ENCODE results near the gene COL9A3.
A peak's percentile ranks its signal among the peaks of the same experiment; 100 is the strongest.

The COL9A3 gene

DNA sequence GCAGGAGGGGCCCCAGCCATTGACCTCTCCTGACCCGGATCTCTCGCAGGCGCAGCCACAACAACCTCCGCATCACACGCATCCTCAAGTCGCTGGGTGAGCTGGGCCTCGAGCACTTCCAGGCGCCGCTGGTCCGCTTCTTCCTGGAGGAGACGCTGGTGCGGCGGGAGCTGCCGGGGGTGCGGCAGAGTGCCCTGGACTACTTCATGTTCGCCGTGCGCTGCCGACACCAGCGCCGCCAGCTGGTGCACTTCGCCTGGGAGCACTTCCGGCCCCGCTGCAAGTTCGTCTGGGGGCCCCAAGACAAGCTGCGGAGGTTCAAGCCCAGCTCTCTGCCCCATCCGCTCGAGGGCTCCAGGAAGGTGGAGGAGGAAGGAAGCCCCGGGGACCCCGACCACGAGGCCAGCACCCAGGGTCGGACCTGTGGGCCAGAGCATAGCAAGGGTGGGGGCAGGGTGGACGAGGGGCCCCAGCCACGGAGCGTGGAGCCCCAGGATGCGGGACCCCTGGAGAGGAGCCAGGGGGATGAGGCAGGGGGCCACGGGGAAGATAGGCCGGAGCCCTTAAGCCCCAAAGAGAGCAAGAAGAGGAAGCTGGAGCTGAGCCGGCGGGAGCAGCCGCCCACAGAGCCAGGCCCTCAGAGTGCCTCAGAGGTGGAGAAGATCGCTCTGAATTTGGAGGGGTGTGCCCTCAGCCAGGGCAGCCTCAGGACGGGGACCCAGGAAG is 4.5 kb upstream of the COL9A3 start:
- no peak for DNase-seq

DNA sequence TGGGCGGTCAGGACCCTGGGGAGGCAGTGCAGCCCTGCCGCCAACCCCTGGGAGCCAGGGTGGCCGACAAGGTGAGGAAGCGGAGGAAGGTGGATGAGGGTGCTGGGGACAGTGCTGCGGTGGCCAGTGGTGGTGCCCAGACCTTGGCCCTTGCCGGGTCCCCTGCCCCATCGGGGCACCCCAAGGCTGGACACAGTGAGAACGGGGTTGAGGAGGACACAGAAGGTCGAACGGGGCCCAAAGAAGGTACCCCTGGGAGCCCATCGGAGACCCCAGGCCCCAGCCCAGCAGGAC is 4.0 kb upstream of the COL9A3 start:
- no peak for DNase-seq

DNA sequence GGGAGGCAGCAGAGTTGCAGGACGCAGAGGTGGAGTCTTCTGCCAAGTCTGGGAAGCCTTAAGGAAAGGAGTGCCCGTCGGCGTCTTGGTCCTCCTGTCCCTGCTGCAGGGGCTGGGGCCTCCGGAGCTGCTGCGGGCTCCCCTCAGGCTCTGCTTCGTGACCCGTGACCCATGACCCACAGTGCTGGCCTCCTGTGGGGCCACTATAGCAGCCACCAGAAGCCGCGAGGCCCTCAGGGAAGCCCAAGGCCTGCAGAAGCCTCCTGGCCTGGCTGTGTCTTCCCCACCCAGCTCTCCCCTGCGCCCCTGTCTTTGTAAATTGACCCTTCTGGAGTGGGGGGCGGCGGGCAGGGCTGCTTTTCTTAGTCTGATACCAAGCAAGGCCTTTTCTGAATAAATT is 3.3 kb upstream of the COL9A3 start:
- DNase-seq = no peak

DNA sequence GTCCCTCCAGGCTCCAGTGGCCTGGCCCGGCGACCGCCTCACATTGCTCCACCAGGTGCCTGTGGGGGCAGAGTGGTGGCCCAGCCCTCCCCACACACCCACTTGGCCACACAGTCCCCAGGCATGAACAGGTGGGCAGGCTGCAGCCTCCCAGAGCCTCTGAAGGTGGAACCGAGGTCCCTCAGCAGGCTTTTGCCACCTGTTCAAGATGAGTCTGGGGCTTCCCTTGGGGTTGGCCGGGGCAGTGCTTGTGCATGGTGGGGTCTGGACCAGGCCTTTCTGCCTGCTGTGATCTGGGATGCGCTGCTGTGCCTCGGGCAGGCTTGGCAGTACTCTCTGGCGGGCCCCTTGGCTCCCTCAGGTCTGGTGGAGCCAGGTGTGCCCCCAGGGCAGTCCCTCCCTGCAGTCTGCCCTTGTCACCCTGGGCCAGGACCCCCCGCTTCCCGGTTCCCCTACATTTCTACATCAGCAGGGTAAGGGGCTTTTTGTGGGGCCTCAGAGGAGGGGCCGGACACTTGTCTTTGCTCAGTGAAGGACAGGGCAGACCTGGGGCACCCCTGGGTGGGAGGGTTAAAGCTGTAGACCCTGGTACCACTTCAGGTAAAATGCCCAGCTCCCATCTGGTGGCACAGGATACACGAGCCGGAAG is 2.7 kb upstream of the COL9A3 start:
- no peak for DNase-seq

DNA sequence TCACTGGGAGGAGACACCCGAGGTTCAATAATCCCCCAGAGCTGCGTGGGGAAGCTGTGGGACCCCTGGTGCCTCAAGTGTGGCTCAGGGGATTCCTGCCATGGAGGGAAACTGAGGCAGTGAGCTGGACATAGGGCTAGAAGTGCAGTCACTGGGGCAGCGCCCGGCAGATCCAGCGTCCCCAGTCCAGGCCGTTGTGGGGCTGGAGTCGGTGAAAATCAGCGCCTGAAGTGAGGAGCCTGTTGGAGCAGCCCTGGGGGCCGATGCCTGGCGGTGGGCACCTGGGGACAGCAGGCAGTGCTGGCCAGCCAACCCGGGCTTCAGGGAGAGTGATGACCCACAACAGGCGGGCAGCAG is 2.2 kb upstream of the COL9A3 start:
- DNase-seq = no peak

DNA sequence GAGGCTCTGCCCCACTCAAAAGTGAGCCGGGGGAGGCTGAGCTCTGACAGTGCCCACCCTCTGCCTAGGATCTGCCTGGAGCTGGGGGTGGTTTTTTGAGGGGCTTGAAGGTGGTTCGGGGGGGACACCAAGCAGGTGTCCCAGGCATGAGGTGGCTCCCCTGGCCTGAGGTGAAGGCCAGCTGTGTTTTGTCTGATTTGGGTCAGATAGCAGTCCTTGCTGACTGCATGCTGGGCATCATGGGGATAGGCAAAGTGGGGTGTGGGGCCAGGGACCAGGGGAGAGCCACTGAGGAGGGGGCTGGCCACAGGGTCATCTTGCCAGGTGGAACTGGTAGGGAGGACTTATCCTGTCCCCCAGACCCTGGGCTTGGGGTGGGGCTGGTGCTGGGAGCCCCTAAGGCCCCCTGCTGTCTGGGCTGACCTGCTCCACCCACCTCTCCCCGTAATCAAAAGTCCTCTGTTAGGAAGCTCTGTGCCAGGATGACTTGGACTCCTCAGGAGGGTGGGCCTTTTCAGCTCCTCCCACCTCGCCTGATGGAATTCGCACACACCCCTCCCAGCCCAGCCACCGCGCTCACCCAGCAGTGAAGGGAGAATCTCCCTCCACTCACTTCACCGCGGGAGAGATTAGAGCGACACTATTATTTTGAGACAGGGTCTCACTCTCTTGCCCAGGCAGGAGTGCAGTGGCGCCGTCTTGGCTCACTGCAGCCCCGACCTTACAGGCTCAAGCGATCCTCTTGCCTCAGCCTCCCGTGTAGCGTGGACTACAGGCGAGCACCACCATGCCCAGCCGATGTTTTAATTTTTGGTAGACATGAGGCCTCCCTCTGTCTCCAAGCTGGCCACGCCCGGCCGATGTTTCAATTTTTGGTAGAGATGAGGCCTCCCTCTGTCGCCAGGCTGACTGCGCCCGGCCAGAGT is 1.5 kb upstream of the COL9A3 start:
- DNase-seq = no peak

DNA sequence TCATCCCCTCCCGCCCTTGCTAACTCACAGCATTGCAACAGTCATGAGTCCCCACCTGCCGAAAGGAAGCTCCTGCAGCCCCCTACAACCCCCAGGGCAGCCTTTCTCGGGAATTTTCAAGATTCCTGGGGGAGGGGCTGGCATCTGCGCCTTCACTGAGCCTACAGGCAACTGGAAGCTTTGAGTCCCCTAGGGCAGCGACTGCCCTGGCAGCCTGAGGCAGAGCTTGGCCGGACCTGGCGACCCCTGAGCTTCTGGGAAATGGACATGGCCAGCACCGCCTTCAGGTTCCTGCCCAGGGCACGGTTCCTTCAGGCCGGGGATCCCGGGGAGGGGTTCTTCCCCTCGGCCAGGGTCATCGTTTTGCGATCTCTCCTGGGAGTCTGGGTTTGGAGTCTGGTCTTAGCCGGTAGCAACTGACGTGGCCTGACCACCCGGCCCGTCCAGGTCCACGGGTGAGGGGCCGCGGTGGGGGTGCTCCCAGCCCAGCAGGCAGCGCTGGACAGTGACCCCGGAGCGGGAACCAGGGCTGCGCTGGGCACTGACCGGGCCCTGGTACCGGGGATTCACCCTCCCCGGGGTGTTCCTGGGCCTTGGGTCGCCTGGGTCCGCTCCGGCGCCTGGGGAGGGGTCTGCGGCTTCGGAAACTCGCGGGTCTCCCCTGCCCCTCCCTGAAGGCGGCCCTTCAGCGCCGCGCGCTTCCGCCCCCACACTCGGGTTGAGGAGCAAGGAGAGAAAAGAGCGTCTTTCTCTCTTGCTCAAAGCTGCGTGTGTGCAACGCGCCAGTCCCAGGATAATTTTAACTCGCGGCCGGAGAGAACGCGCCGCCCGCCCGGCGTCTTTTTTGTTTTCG is 593 bp upstream of the COL9A3 start:
- no peak for DNase-seq

DNA sequence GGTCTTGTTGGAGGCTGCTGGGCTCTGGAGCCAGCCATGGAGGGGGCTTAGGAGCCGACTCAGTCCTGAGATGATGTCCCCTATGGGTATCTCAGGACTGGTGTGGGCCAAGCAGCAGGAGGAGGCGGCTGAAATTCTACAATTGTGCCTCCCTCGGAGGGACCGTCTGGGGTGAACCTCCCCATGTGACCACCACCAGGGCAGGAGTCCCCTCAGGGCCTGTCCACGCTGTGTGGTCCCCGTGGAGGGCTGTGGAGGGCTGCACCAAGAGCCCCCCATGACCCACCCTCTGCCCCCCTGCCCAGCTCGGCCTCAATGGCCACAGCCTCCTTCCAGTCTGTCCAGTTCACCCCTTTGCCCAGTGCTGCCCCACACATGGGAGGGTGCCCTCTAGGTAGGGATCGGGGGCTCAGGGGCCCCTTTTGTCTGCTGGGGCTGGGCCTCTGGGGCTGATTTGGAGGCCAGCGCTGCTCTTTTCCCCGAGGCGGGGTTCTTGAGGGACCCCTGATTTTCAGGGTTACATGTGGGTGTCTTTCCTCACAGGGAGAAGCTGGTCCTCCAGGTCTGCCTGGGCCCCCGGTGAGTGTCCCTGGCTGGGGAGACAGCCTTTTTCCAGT is 1.2 kb downstream of the COL9A3 start:
- no peak for DNase-seq

DNA sequence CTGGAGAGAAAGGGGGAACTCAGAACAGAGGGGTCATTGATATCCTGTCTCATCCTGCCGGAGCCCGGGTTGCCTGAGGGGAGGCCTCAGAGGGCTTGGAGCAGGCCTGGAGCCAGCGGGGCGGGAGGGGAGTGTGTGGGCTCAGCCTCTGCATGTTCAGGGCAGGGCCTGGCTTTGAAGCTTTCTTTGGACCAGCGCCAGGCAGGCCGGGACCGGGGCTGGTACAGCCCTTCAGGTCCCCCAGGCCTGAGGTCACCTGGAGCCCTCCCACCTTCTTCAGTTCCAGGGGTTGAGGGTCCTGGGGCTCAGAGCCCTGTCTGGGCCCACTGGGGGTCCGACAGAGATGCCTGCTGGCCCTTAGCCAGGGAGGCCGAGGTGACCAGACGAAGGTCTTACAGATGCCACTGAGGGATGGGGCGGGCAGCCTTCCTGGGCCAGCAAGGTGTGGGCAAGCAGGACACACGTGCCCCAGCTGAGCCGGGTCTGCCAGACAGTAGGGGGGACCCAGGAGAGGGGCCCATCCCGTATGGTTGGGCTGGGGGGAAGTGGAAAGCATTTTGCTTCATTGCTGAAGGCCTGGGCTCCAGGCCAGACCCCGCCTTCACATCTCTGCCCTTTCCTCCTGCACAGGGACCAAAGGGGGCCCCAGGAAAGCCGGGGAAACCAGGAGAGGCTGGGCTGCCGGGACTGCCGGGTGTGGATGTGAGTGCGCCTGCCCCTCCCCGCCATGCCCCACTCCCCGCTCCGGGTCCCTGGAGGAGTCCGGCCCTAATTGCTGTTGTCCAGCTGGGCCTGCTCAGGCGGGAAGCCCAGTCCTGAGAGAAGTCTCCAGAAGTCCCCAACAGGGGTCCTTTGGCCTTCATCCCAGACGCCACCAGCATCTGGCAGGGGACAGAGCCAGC is 2.0 kb downstream of the COL9A3 start:
- DNase-seq = no peak

DNA sequence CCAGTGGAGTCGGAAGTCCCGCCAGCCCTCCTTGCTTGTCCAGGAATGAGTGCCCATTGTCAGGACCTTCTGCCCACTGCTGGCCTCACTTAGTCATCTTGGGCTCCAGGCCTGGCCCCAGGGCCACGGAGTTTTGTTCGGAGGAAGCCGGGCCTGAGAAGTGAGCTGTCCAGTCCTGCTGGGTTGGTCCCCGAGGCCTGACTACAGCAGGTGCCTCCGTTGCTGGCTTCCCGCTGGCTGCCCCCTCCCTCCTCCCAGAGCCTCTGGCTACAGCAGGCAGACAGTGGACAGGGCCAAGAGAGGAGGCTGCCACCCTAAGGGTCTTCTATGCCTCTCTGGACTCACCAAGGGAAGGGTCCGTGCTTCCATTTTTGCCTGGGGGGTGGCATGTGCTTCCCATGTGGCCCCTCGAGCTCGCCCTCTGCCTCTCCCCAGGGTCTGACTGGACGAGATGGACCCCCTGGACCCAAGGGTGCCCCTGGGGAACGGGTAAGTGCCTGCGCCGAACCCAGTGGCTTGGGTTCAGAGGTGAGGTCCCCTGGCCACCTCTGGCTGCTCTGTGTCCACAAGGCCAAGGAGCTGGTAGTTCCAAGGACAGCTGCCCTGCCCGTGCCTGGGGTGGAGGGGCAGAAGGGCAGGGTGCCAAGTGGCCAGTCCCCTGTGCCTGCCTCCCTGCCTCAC is 2.8 kb downstream of the COL9A3 start:
- no peak for DNase-seq

DNA sequence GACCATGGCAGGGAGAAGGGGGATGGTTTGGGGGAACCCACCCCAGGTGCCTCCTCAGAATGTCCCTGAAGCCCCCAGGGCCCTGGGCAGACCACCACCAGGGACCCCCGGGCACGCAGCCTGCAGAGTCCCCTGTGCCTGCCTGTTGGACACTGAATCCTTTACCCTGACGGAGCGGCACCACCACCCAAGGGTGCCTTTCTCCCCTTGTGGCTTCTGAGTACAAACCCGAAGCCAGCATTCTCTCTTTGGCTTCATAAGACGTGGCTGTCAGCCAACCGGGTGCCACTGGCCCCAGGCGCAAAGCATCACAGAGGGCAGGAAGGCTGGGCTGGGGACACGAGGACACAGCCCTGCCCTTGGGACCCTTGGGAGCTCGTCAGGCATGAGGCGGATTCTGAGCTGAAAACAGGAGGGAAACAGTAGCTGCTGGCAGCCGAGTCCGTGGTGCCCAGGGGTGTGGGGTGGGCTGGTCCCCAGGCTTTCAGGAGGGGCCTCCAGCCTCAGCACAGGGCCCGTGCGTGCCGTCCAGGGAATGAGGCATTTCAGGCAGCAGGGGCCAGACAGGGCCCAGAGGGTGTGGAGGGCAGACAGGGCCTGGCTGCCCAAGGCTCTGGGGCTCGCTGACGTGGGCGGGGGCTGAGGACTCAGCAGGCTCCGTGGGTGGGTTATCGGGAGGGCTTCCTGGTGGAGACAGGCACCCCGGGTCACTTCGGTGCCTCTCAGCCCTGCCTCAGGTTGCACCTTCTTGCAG is 3.5 kb downstream of the COL9A3 start:
- no peak for DNase-seq

DNA sequence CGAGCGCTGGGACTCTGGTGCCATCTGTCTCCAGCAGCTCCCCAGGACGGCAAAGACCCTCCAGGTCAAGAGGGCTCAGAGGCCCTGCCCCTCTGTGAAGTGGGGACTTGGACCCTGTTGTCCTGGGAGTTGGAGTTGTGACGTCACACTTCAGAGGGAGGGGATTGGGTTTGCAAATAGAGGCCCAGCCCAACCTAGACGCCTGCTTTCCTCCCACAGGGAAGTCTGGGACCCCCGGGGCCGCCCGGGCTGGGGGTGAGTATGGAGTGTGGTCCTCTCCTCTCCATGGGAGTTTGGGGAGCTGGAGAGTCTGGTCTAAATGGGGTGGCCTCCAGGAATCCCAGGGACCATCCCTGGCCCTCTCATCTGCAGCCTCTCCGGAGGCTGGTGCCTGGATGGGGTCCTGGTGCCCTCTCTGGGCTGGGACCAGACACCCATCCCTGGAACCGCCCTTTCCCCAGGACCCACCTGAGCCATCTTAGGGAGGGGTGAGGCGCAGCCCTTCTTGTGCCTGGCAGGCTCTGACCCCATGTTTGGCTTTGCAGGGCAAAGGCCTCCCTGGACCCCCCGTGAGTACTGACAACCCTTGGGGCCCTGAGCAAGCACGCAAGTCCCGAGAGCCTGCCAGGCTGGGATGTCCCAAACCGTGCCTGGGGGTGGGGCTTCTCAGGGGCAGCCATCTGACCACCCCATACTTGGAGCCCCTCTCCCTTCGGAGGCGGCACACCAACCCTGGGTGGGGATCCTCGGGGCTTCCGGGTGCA is 4.3 kb downstream of the COL9A3 start:
- no peak for DNase-seq

DNA sequence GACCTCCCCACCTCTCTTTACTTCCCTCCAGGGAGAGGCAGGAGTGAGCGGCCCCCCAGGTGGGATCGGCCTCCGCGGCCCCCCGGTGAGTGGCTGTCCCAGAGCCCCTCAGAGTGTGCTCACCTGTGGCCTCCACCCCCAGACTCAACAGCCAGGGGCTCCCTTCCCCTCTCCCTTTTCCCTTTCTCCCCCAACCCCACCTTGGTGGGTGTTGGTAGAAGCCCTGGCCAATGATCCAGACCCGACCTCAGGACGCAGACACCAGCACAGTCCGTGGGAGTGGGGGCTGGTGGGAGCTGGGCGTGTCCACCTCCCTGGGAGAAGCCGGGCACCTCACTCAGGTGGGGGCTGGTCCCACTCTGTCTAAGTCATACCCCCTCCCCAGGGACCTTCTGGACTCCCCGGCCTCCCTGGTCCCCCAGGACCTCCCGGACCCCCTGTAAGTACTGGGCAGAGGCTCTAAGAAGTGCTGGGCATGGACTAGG is 4.9 kb downstream of the COL9A3 start:
- no peak for DNase-seq

DNA sequence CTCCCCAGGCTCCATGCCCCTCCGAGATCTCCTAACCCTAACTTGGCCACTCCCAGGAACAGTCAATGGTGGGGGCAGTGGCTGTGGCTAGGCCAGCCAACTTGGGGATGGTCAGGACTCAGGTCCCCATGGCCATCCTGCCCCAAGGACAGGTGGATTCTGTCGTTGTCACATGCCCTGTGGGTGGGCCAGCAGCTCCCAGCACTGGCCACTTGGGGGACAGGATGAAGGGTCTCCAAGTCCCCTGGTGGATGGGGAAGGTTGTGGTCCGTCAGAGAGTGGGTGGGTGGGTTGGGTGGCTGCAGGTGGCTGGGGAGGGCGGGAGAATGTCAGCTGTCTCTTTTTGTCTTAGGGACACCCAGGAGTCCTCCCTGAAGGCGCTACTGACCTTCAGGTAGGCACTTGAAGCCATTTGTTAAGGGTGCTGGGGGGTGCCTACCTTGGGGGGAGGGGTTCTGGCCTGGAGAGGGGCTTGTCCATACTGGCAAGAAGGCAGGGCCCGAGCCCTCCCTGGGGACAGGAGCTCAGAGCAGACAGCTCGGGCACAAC is 5.5 kb downstream of the COL9A3 start:
- no peak for DNase-seq

DNA sequence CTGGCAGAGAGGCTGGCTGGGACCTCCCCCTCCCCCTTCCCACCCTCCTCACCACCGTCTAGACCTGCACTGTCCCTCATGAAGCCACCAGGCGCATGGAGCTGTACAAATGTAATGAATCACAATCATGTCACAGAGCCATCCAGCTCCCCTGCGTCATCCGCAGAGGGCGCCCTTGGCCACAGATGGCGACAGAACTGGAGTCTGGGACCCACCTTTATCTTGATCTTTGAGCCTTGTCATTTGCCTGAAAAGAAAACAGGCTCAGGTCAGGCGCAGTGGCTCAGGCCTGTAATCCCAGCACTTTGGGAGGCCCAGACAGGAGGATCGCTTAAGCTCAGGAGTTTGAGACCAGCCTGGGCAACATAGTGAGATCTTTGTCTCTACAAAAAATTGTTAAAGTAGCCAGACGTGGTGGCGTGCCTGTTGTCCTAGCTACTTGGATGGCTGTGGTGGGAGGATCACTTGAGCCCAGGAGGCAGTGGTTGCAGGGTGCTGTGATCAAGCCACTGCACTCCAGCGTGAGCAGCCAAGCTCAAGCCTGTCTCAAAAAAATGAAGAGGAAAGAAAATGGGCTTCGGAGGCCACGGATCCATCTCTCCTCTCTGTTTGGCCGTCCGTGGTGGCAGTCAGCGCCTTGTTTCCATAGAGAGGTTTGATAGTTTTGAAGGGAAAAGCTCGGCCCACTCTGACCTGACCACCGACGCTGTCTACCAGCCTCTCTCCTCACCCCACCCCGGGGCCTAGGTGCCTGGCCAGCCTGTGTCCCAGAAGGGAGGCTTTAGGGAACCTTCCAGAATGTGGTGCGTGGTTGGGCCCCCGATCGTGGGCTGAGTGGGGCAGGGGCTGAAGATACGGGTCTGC is 6.2 kb downstream of the COL9A3 start:
- DNase-seq = peak in 1 of 2 donors; percentile 51

DNA sequence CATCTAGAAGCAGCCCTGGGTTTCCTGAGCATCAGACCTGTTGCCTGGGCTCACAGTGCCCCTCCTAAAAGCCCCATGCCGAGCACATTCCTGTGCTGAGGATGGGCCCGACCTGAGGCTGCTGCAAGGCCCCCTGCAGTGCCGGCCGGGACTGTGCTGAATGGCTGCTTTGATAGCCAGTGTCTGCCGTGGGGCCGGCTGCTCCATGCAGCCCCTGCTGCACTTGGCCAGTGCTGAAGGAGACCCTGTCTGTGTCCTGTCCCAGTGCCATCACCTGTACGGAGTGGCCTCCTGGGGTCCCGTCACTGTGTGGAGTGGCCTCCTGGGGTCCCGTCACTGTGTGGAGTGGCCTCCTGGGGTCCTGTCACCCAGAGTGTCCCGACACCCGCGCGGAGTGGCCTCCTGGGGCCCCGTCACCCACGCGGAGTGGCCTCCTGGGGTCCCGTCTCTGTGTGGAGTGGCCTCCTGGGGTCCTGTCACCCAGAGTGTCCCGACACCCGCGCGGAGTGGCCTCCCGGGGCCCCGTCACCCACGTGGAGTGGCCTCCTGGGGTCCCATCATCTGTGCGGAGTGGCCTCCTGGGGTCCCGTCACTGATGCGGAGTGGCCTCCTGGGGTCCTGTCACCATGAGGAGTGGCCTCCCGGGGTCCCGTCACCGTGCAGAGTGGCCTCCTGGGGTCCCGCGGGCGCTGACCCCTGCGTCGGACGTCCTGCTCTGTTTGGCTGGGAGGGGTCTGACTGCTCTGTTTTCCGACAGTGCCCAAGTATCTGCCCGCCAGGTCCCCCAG is 7.0 kb downstream of the COL9A3 start:
- no peak for DNase-seq

All from stimulated activated CD4-positive, alpha-beta T cell treated with anti-CD3 and anti-CD28 coated beads, Interleukin-2, amount 100 ng/mL, for 48 hours (primary cell).